Stimulated activated naive CD8-positive, alpha-beta T cell treated with anti-CD3 and anti-CD28 coated beads, Interleukin-15, Interleukin-2, amounts not matched to agents 100 ng/mL and 50 ng/mL, for 24 hours (primary cell): ENCODE data around the gene SLC17A6.

Experiments used
- H3K27ac Mint-ChIP-seq: one replicate; pipeline ENCODE4 v1.8.0; 2021; ENCODE audit warnings: mild to moderate bottlenecking, mixed read lengths
- H3K27me3 Mint-ChIP-seq: one replicate; pipeline ENCODE4 v1.8.0; 2021; ENCODE audit warnings: mixed read lengths
- H3K36me3 Mint-ChIP-seq: one replicate; pipeline ENCODE4 v1.8.0; 2021; ENCODE audit warnings: low read depth, mixed read lengths
- H3K4me1 Mint-ChIP-seq: one replicate; pipeline ENCODE4 v1.8.0; 2021; ENCODE audit warnings: low read depth, mixed read lengths
- H3K4me3 Mint-ChIP-seq: one replicate; pipeline ENCODE4 v1.8.0; 2021; ENCODE audit warnings: mild to moderate bottlenecking, mixed read lengths
- H3K9me3 Mint-ChIP-seq: one replicate; pipeline ENCODE4 v1.8.0; 2021; ENCODE audit warnings: mixed read lengths

The SLC17A6 gene

GRCh38 chr11:22346282-22346681 is 8.1 kb downstream of the SLC17A6 start:
- Mint-ChIP-seq H3K4me1 (no peaks in the 10 kb centered on the region), H3K36me3 (no peaks in the 10 kb centered on the region), H3K4me3 (no peak overlapping the region), H3K27me3 (peaks cover 45% of the 10 kb centered on the region), H3K27ac (no peak overlapping the region), H3K9me3 (no peaks in the 10 kb centered on the region)

- Mint-ChIP-seq H3K4me1 (no peaks in the 10 kb centered on the region), H3K36me3 (no peaks in the 10 kb centered on the region), H3K27me3 (peaks cover 29% of the 10 kb centered on the region), H3K4me3 (no peak overlapping the region), H3K27ac (no peak overlapping the region), H3K9me3 (no peaks in the 10 kb centered on the region)
These were observed 9.8 kb downstream of the SLC17A6 start for GRCh38 chr11:22347857-22348487.

GRCh38 chr11:22349491-22349890 is 11.3 kb downstream of the SLC17A6 start:
- Mint-ChIP-seq H3K4me3 (no peak overlapping the region), H3K27ac (no peak overlapping the region), H3K27me3 (peaks cover 18% of the 10 kb centered on the region), H3K36me3 (no peaks in the 10 kb centered on the region), H3K9me3 (no peaks in the 10 kb centered on the region), H3K4me1 (no peaks in the 10 kb centered on the region)

- H3K4me3 Mint-ChIP-seq = no peak overlapping the region
- no peak overlapping the region for H3K27ac Mint-ChIP-seq
- H3K4me1 Mint-ChIP-seq = no peaks in the 10 kb centered on the region
- H3K27me3 Mint-ChIP-seq = peaks cover 15% of the 10 kb centered on the region
- H3K9me3 Mint-ChIP-seq = no peaks in the 10 kb centered on the region
- no peaks in the 10 kb centered on the region for H3K36me3 Mint-ChIP-seq
These were observed 21.1 kb downstream of the SLC17A6 start for GRCh38 chr11:22359295-22359694.

GRCh38 chr11:22371160-22371559 is 33.0 kb downstream of the SLC17A6 start:
- Mint-ChIP-seq H3K4me3 (no peak overlapping the region), H3K27me3 (peaks cover 10% of the 10 kb centered on the region), H3K9me3 (no peaks in the 10 kb centered on the region), H3K27ac (no peak overlapping the region), H3K4me1 (no peaks in the 10 kb centered on the region), H3K36me3 (no peaks in the 10 kb centered on the region)

- no peaks in the 10 kb centered on the region for H3K4me1 Mint-ChIP-seq
- no peak overlapping the region for H3K27ac Mint-ChIP-seq
- no peaks in the 10 kb centered on the region for H3K9me3 Mint-ChIP-seq
- no peaks in the 10 kb centered on the region for H3K36me3 Mint-ChIP-seq
- H3K4me3 Mint-ChIP-seq = no peak overlapping the region
- H3K27me3 Mint-ChIP-seq = peaks cover 12% of the 10 kb centered on the region
These were observed 48.9 kb downstream of the SLC17A6 start for GRCh38 chr11:22387126-22387525.

GRCh38 chr11:22389526-22390282 is 51.5 kb downstream of the SLC17A6 start:
- H3K36me3 Mint-ChIP-seq = no peaks in the 10 kb centered on the region
- H3K4me3 Mint-ChIP-seq = no peak overlapping the region
- H3K9me3 Mint-ChIP-seq = no peaks in the 10 kb centered on the region
- H3K4me1 Mint-ChIP-seq = no peaks in the 10 kb centered on the region
- H3K27ac Mint-ChIP-seq = no peak overlapping the region
- peaks cover 12% of the 10 kb centered on the region for H3K27me3 Mint-ChIP-seq

GRCh38 chr11:22390283-22390655 is 52.1 kb downstream of the SLC17A6 start:
- Mint-ChIP-seq H3K27me3 (peaks cover 12% of the 10 kb centered on the region), H3K27ac (no peak overlapping the region), H3K4me1 (no peaks in the 10 kb centered on the region), H3K9me3 (no peaks in the 10 kb centered on the region), H3K4me3 (no peak overlapping the region), H3K36me3 (no peaks in the 10 kb centered on the region)

GRCh38 chr11:22392561-22392960 is 54.4 kb downstream of the SLC17A6 start:
- no peaks in the 10 kb centered on the region for H3K4me1 Mint-ChIP-seq
- no peak overlapping the region for H3K4me3 Mint-ChIP-seq
- no peaks in the 10 kb centered on the region for H3K9me3 Mint-ChIP-seq
- H3K27me3 Mint-ChIP-seq = peaks cover under 1% of the 10 kb centered on the region
- no peaks in the 10 kb centered on the region for H3K36me3 Mint-ChIP-seq
- no peak overlapping the region for H3K27ac Mint-ChIP-seq

GRCh38 chr11:22405377-22405776 is 67.2 kb downstream of the SLC17A6 start:
- H3K27ac Mint-ChIP-seq = no peak overlapping the region
- H3K4me3 Mint-ChIP-seq = no peak overlapping the region
- peaks cover 12% of the 10 kb centered on the region for H3K27me3 Mint-ChIP-seq
- H3K36me3 Mint-ChIP-seq = no peaks in the 10 kb centered on the region
- H3K4me1 Mint-ChIP-seq = no peaks in the 10 kb centered on the region
- no peaks in the 10 kb centered on the region for H3K9me3 Mint-ChIP-seq

- no peaks in the 10 kb centered on the region for H3K36me3 Mint-ChIP-seq
- no peaks in the 10 kb centered on the region for H3K9me3 Mint-ChIP-seq
- peaks cover 14% of the 10 kb centered on the region for H3K27me3 Mint-ChIP-seq
- no peak overlapping the region for H3K27ac Mint-ChIP-seq
- H3K4me3 Mint-ChIP-seq = no peak overlapping the region
- no peaks in the 10 kb centered on the region for H3K4me1 Mint-ChIP-seq
These were observed 69.1 kb downstream of the SLC17A6 start for GRCh38 chr11:22407267-22407666.

- Mint-ChIP-seq H3K4me3 (no peak overlapping the region), H3K27ac (no peak overlapping the region), H3K27me3 (peaks cover 11% of the 10 kb centered on the region), H3K36me3 (no peaks in the 10 kb centered on the region), H3K9me3 (no peaks in the 10 kb centered on the region), H3K4me1 (no peaks in the 10 kb centered on the region)
These were observed 69.7 kb downstream of the SLC17A6 start for GRCh38 chr11:22407921-22408320.

- no peaks in the 10 kb centered on the region for H3K4me1 Mint-ChIP-seq
- no peak overlapping the region for H3K27ac Mint-ChIP-seq
- no peaks in the 10 kb centered on the region for H3K36me3 Mint-ChIP-seq
- H3K9me3 Mint-ChIP-seq = no peaks in the 10 kb centered on the region
- no peak overlapping the region for H3K4me3 Mint-ChIP-seq
- H3K27me3 Mint-ChIP-seq = peaks cover 9% of the 10 kb centered on the region
These were observed 77.3 kb downstream of the SLC17A6 start for GRCh38 chr11:22415476-22415875.

- Mint-ChIP-seq H3K4me3 (no peak overlapping the region), H3K9me3 (no peaks in the 10 kb centered on the region), H3K36me3 (no peaks in the 10 kb centered on the region), H3K4me1 (no peaks in the 10 kb centered on the region), H3K27me3 (peaks cover 4% of the 10 kb centered on the region), H3K27ac (no peak overlapping the region)
These were observed 78.3 kb downstream of the SLC17A6 start for GRCh38 chr11:22416462-22416861.

- Mint-ChIP-seq H3K4me1 (peaks cover 2% of the 10 kb centered on the region), H3K27me3 (peaks cover 16% of the 10 kb centered on the region), H3K36me3 (no peaks in the 10 kb centered on the region), H3K27ac (no peak overlapping the region), H3K4me3 (no peak overlapping the region), H3K9me3 (peaks cover 3% of the 10 kb centered on the region)
These were observed 88.7 kb downstream of the SLC17A6 start for GRCh38 chr11:22426915-22427314.
